K562 (cell line): Measurements from ENCODE around the gene KIFC3. TPM values are rescaled to one million over a fixed set of nuclear protein-coding genes. Genes with fewer than 3 reads are reported as not detected.

Source experiments
- ATAC-seq: fragments of 200-7000 bp; cut with Tn5 transposase; 3 replicates; pipeline ENCODE4 v1.9.1; 2020; ENCODE audit warnings: moderate library complexity
- BruUV-seq: library from RNA; stranded (reverse); fragments of 400-500 nt; replicated peaks from 2 replicates; lab custom pipeline; 2021; lab: Mats Ljungman, UMichigan
- CTCF ChIA-PET: fragments of 300-600 bp; formaldehyde crosslinking; extraction: SDS; loops from one replicate; lab custom pipeline; 2021; ENCODE audit warnings: low intra/inter-chr PET ratio; lab: Yijun Ruan, JAX
- POLR2A ChIA-PET: fragments of 300-600, 350-650 bp; sonication (Branson Sonifier 250); formaldehyde crosslinking; extraction: SDS; loops from one replicate; lab custom pipeline; 2021; ENCODE audit warnings: antibody characterized with exemption, inconsistent platforms; lab: Yijun Ruan, JAX
- DNase-seq, 4 experiments: peaks; one replicate each; pipeline versions ENCODE4 v3.0.0 to v3.0.0-alpha.2; 2011 to 2018; ENCODE audit warnings: low spot score in 3 of 4, mixed read lengths in 3 of 4; ENCODE audit errors: extremely low read depth in 1 of 4
- FAIRE-seq: peaks from 2 replicates; lab custom pipeline; 2011; peaks lifted over from hg19 to GRCh38; lab: Jason Lieb, UNC
- H2AFZ ChIP-seq: 2 replicates; pipeline ENCODE4 v1.6.0; 2011; ENCODE audit warnings: low read depth, low read length, control low read depth, inconsistent platforms
- H3K27ac ChIP-seq: fragments of 200-600 bp; 3 replicates; pipeline ENCODE4 v1.8.0; 2011; ENCODE audit warnings: low read depth, mild to moderate bottlenecking, control low read depth, inconsistent platforms, low read length, moderate library complexity, mixed read lengths; ENCODE audit errors: extremely low read depth
- H3K27me3 ChIP-seq, 2 experiments: fragments of 300-600 bp in 1 of 2; 2 replicates in 1 of 2; 3 replicates in 1 of 2; pipeline versions ENCODE4 v1.6.0 to v1.8.0; 2011; ENCODE audit warnings: inconsistent platforms in 2 of 2, low read length in 2 of 2, mild to moderate bottlenecking in 1 of 2, mixed read lengths in 1 of 2, moderate library complexity in 1 of 2; ENCODE audit not compliant: control insufficient read depth in 2 of 2, insufficient read depth in 2 of 2
- H3K36me3 ChIP-seq: fragments of 300-600 bp; 3 replicates; pipeline ENCODE4 v1.8.0; 2011; ENCODE audit warnings: mild to moderate bottlenecking, low read length, inconsistent platforms; ENCODE audit not compliant: control insufficient read depth, insufficient read depth
- H3K4me1 ChIP-seq, 2 experiments: fragments of 200-600 bp in 1 of 2; replicated peaks in 1 of 2; 2 replicates in 1 of 2; 3 replicates in 1 of 2; pipeline versions ENCODE4 v1.5.1 to v1.8.0; 2011; ENCODE audit warnings: inconsistent platforms in 2 of 2, low read length in 2 of 2, mild to moderate bottlenecking in 1 of 2, mixed read lengths in 1 of 2, moderate library complexity in 1 of 2; ENCODE audit not compliant: control insufficient read depth in 2 of 2, insufficient read depth in 2 of 2
- H3K4me2 ChIP-seq: 2 replicates; pipeline ENCODE4 v1.6.1; 2011; ENCODE audit warnings: low read length, control low read depth, inconsistent platforms, mixed read lengths; ENCODE audit not compliant: insufficient read depth
- H3K4me3 ChIP-seq: fragments of 200-600 bp; sonication (generic), shearing (Covaris generic); 2 replicates; pipeline ENCODE4 v1.5.1; 2016; ENCODE audit warnings: control low read depth, inconsistent platforms
- H3K79me2 ChIP-seq: fragments of 200-600 bp; 3 replicates; pipeline ENCODE4 v1.8.0; 2011; ENCODE audit warnings: low read length, inconsistent platforms; ENCODE audit not compliant: control insufficient read depth, insufficient read depth
- H3K9ac ChIP-seq, 2 experiments: 2 replicates each; pipeline versions ENCODE4 v1.6.0 to v1.6.1; 2011; ENCODE audit warnings: low read depth in 2 of 2, low read length in 2 of 2, control low read depth in 1 of 2, inconsistent platforms in 1 of 2, mild to moderate bottlenecking in 1 of 2, mixed read lengths in 1 of 2; ENCODE audit not compliant: insufficient read depth in 1 of 2
- H3K9me1 ChIP-seq: one replicate; pipeline ENCODE4 v1.6.0; 2011; ENCODE audit warnings: inconsistent platforms, mild to moderate bottlenecking, low read length, moderate library complexity; ENCODE audit not compliant: control insufficient read depth, insufficient read depth
- H3K9me3 ChIP-seq: replicated peaks from 2 replicates; pipeline ENCODE4 v1.5.1; 2011; ENCODE audit warnings: low read depth, low read length, inconsistent platforms; ENCODE audit not compliant: control insufficient read depth, insufficient read depth
- H4K20me1 ChIP-seq: replicated peaks from 2 replicates; pipeline ENCODE4 v1.6.1; 2011; ENCODE audit warnings: low read length, inconsistent platforms, mixed read lengths; ENCODE audit not compliant: control insufficient read depth, insufficient read depth
- CBFA2T2 ChIP-seq: fragments of 450-650 bp; conservative IDR thresholded peaks from 2 replicates; pipeline ENCODE4 v1.6.1; 2017; ENCODE audit warnings: mild to moderate bottlenecking
- GATAD2A ChIP-seq: fragments of 450-650 bp; IDR thresholded peaks from 2 replicates; pipeline ENCODE4 v1.6.1; 2017
- IFI16 ChIP-seq: fragments of 250-450 bp; sonication (Bioruptor Pico); IDR thresholded peaks from 2 replicates; pipeline ENCODE4 v2.1.2; 2022; ENCODE audit warnings: mild to moderate bottlenecking, inconsistent platforms
- ILF3 ChIP-seq: fragments of 450-650 bp; IDR thresholded peaks from 2 replicates; pipeline ENCODE4 v1.6.1; 2018; ENCODE audit warnings: antibody characterized with exemption, mild to moderate bottlenecking, moderate library complexity, borderline replicate concordance
- NFIX ChIP-seq: fragments of 250-450 bp; sonication (Bioruptor Pico); IDR thresholded peaks from 2 replicates; pipeline ENCODE4 v1.4.0; 2020; ENCODE audit warnings: low read depth, mild to moderate bottlenecking, moderate library complexity
- RFX5 ChIP-seq: IDR thresholded peaks from 2 replicates; pipeline ENCODE4 v1.6.1; 2011; ENCODE audit warnings: low read depth, mild to moderate bottlenecking, improper control_type of control experiment, low read length
- UBTF ChIP-seq, 2 experiments: IDR thresholded peaks; 2 replicates each; pipeline ENCODE4 v1.6.1; 2012; ENCODE audit warnings: improper control_type of control experiment in 2 of 2, low read depth in 2 of 2, low read length in 2 of 2, borderline replicate concordance in 1 of 2
- ZNF311 ChIP-seq: fragments of 250-450 bp; sonication (Bioruptor Pico); IDR thresholded peaks from 2 replicates; pipeline ENCODE4 v1.4.0; 2020; ENCODE audit warnings: mild to moderate bottlenecking, moderate library complexity
- WGBS: fragments of 100-300 bp; shearing (Covaris generic); methylation state at CpG from one replicate; pipeline ENCODE4 v1.1.6; 2016; ENCODE audit warnings: low coverage, mixed read lengths; ENCODE audit not compliant: insufficient coverage; ENCODE audit errors: missing lambda C conversion rate; 5-methylcytosine and 5-hydroxymethylcytosine counted together
- in situ Hi-C: fragments of 300-500 bp; cut with MboI; formaldehyde crosslinking; loops from 4 replicates; pipeline ENCODE4 v1.15.0; 2018; ENCODE audit warnings: inconsistent platforms, mixed read lengths
- intact Hi-C: fragments of 100-400 bp; cut with micrococcal nuclease; formaldehyde crosslinking; loops from 2 replicates; pipeline ENCODE4 v1.14.2; 2022
- polyA plus RNA-seq, 8 experiments: library from polyadenylated mRNA; depleted of rRNA in 4 of 8; stranded (reverse) in 5 of 8; unstranded in 3 of 8; fragments of >200 nt; fragmentation: Nextera tagmentation in 2 of 8; fragmentation: Illumina TruSeq in 1 of 8; extraction: Ambion mirVana in 2 of 8; extraction: Trizol in 1 of 8; gene quantifications; 2 replicates each; pipeline versions ENCODE4 v1.2.1 to v1.2.3, GENCODE V29; 2011 to 2014; ENCODE audit warnings: inconsistent platforms in 1 of 8, missing spikeins in 1 of 8
- total RNA-seq, 7 experiments: library from RNA; depleted of rRNA in 6 of 7; stranded (reverse); fragments of >200 nt in 6 of 7; fragmentation: Illumina TruSeq in 2 of 7; extraction: Trizol in 2 of 7; gene quantifications; 2 replicates each; pipeline versions ENCODE4 v1.2.1 to v1.2.3, GENCODE V29; 2011 to 2021; ENCODE audit warnings: low replicate concordance in 1 of 7
- TF ChIP-seq, protein P1 (sequence below): fragments of 450-650 bp; IDR thresholded peaks from 2 replicates; pipeline ENCODE4 v1.6.1; 2017; ENCODE audit warnings: antibody characterized with exemption
- TF ChIP-seq, protein P2 (sequence below): sonication (generic); formaldehyde crosslinking; IDR thresholded peaks from 2 replicates; pipeline ENCODE4 v1.5.0; 2020; ENCODE audit warnings: missing genetic modification reagents

KIFC3 gene
- total and polyA plus RNA-seq, 9 of the 15 experiments (the other 6 are each of a cell fraction or from before 2014, with no cell fraction given), result 0.23 to 105 (median 26.2) TPM

- no peak overlapping the region for H3K4me3 ChIP-seq
- peaks cover 89% of the 10 kb centered on the region; the same call in 2 of the 3 replicates for H3K36me3 ChIP-seq
- in situ Hi-C loops, result loop anchor here (10.0 kb wide), 1 partner anchor 245 kb away; the partner anchor contains the start of genes USB1 and ZNF319
- ChIA-PET CTCF (no interaction called here), POLR2A (interaction anchor here (0.6 to 1.3 kb wide), 5 partner anchors 8 to 171 kb away, joined by 3 to 6 read pairs (median 3); no protein-coding TSS in a partner anchor)
- peak overlapping the region in 1 of 2 experiments; percentile 73; a peak in 2 of 4 replicates for H3K9ac ChIP-seq
- H2AFZ ChIP-seq, result no peak overlapping the region
- BruUV-seq, result no TSS peak
- no peaks in the 10 kb centered on the region for H3K9me3 ChIP-seq
- no peak for ATAC-seq
- peaks cover 4% of the 10 kb centered on the region for H4K20me1 ChIP-seq
- H3K79me2 ChIP-seq, result no peaks in the 10 kb centered on the region
- WGBS, result 82% methylated on average over 20 of the region's 21 CpGs
- peaks cover 0 to 62% of the 10 kb centered on the region in 2 experiments; a peak in 3 of 5 replicates for H3K4me1 ChIP-seq
- no peak for DNase-seq
- H3K4me2 ChIP-seq, result no peak overlapping the region
- intact Hi-C loops, result no loop called here
- FAIRE-seq, result no peak
- H3K9me1 ChIP-seq, result no peaks in the 10 kb centered on the region
- no peaks in the 10 kb centered on the region for H3K27me3 ChIP-seq
- H3K27ac ChIP-seq, result no peak overlapping the region
- TF ChIP-seq ZNF311, result no peak
- TF ChIP-seq RFX5, result no peak
- TF ChIP-seq IFI16 (CRISPR knock-in tag), result no peak
- no peak for TF ChIP-seq NFIX (CRISPR knock-in tag)
- TF ChIP-seq, protein P1, sequence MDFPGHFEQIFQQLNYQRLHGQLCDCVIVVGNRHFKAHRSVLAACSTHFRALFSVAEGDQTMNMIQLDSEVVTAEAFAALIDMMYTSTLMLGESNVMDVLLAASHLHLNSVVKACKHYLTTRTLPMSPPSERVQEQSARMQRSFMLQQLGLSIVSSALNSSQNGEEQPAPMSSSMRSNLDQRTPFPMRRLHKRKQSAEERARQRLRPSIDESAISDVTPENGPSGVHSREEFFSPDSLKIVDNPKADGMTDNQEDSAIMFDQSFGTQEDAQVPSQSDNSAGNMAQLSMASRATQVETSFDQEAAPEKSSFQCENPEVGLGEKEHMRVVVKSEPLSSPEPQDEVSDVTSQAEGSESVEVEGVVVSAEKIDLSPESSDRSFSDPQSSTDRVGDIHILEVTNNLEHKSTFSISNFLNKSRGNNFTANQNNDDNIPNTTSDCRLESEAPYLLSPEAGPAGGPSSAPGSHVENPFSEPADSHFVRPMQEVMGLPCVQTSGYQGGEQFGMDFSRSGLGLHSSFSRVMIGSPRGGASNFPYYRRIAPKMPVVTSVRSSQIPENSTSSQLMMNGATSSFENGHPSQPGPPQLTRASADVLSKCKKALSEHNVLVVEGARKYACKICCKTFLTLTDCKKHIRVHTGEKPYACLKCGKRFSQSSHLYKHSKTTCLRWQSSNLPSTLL, result no peak
- TF ChIP-seq GATAD2A, result no peak
- TF ChIP-seq, protein P2, sequence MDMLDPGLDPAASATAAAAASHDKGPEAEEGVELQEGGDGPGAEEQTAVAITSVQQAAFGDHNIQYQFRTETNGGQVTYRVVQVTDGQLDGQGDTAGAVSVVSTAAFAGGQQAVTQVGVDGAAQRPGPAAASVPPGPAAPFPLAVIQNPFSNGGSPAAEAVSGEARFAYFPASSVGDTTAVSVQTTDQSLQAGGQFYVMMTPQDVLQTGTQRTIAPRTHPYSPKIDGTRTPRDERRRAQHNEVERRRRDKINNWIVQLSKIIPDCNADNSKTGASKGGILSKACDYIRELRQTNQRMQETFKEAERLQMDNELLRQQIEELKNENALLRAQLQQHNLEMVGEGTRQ (CRISPR knock-in tag), result no peak
- TF ChIP-seq CBFA2T2, result no peak
- TF ChIP-seq UBTF (IDR thresholded peaks at IDR 0.05; ENCODE audit: borderline replicate concordance in 1 of 2, low read depth in 2 of 2, low read length in 2 of 2), result no peak
- no peak for TF ChIP-seq ILF3
Observed at GRCh38 chr16:57759541-57760356, 42.5 kb downstream of the KIFC3 start.
